Lung (tissue), 12 donors: ENCODE measurements around the gene ETV3. TPM values are rescaled to one million over a fixed set of nuclear protein-coding genes. Genes with fewer than 3 reads are reported as not detected.

Source experiments
- ATAC-seq: fragments of 200-7000 bp; cut with Tn5 transposase; one replicate; pipeline ENCODE4 v1.9.1; 2020; ENCODE audit warnings: moderate number of reproducible peaks; ENCODE audit not compliant: insufficient read depth, low FRiP score
- DNase-seq, 3 donors: peaks; one replicate each; pipeline ENCODE4 v3.0.0-alpha.2; 2013 to 2017
- H3K27ac ChIP-seq, 2 donors: one replicate each; pipeline ENCODE4 v1.5.1; 2013; ENCODE audit warnings: mild to moderate bottlenecking in 2 of 2, moderate library complexity in 2 of 2, control low read depth in 1 of 2, inconsistent platforms in 1 of 2, low read depth in 1 of 2, low read length in 1 of 2
- H3K27me3 ChIP-seq, 3 donors: one replicate each; pipeline ENCODE4 v1.5.1; 2013; ENCODE audit warnings: low read length in 2 of 3; ENCODE audit not compliant: control insufficient read depth in 3 of 3, insufficient read depth in 3 of 3
- H3K36me3 ChIP-seq, 4 donors: one replicate each; pipeline ENCODE4 v1.5.1; 2013; ENCODE audit warnings: low read length in 4 of 4, mild to moderate bottlenecking in 1 of 4, moderate library complexity in 1 of 4; ENCODE audit not compliant: control insufficient read depth in 4 of 4, insufficient read depth in 4 of 4
- H3K4me1 ChIP-seq, 5 donors: one replicate each; pipeline ENCODE4 v1.5.1; 2013; ENCODE audit warnings: low read length in 5 of 5, mild to moderate bottlenecking in 2 of 5, moderate library complexity in 1 of 5; ENCODE audit not compliant: control insufficient read depth in 5 of 5, insufficient read depth in 5 of 5
- H3K4me3 ChIP-seq: one replicate; pipeline ENCODE4 v1.5.1; 2013; ENCODE audit warnings: mild to moderate bottlenecking, control low read depth, moderate library complexity
- H3K9ac ChIP-seq, 2 donors: one replicate each; pipeline ENCODE4 v1.5.1; 2013; ENCODE audit warnings: low read length in 2 of 2, control low read depth in 1 of 2; ENCODE audit not compliant: insufficient read depth in 1 of 2
- H3K9me3 ChIP-seq, 4 donors: one replicate each; pipeline ENCODE4 v1.5.1; 2013; ENCODE audit warnings: low read length in 3 of 4, mild to moderate bottlenecking in 1 of 4, moderate library complexity in 1 of 4; ENCODE audit not compliant: control insufficient read depth in 4 of 4, insufficient read depth in 3 of 4
- WGBS, 2 donors: extraction: QIAGEN DNeasy Blood & Tissue Kit; methylation state at CpG; one replicate each; pipeline ENCODE4 v1.1.7; 2013; 5-methylcytosine and 5-hydroxymethylcytosine counted together
- polyA plus RNA-seq, 2 donors: library from polyadenylated mRNA; stranded (reverse); fragments of 200-250 nt; gene quantifications; one replicate each; pipeline ENCODE4 v1.2.1, GENCODE V29; 2013
- total RNA-seq, 2 donors: library from RNA; depleted of rRNA in 1 of 2; stranded (reverse); fragments of >200 nt in 1 of 2; gene quantifications; one replicate each; pipeline ENCODE4 v1.2.1, GENCODE V29; 2014 to 2021
- TF ChIP-seq, protein P1 (sequence below): IDR thresholded peaks from 2 replicates; pipeline ENCODE4 v1.5.1; 2012; ENCODE audit warnings: mild to moderate bottlenecking; ENCODE audit errors: control extremely low read depth, extremely low read depth
- donor health status: control.
- donor health status: control.
- donor health status: Bipolar disorder and iron deficiency.
- donor health status: healthy.
- donor health status: DM: yes; HTN: yes; CAD: no.

Gene ETV3
- total and polyA plus RNA-seq, 4 donors: 7.9 to 31.5 (median 19.3) TPM

DNA sequence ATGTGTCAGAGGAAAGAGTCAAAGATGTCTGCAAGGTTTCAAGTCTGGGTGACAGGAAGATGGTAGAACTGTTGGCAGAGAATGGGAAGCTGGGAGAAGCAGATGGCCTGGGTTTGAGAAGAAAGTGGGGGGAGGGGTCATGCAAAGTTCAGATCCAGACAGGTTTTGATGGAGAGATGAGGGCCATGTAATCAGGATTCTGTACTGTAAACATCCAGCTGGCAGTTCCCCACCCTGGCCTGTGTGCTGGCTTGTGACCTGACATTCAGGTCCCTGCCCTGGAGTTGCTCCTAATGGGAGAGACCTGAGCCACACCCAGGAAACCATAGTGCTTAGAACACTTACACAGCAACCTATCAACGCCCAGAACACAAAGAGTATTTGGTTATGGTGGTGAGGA is 15.6 kb upstream of the ETV3 start:
- Histone ChIP-seq H3K4me3 (no peak overlapping the region), H3K9ac (no peak overlapping the region), H3K27ac (no peak overlapping the region), H3K27me3 (peaks cover 0 to 2% (median 0%) of the 10 kb centered on the region in 3 donors), H3K36me3 (no peaks in the 10 kb centered on the region), H3K9me3 (no peaks in the 10 kb centered on the region), H3K4me1 (peaks cover 5 to 19% (median 14%) of the 10 kb centered on the region in 5 donors)
- TF ChIP-seq, protein P1, sequence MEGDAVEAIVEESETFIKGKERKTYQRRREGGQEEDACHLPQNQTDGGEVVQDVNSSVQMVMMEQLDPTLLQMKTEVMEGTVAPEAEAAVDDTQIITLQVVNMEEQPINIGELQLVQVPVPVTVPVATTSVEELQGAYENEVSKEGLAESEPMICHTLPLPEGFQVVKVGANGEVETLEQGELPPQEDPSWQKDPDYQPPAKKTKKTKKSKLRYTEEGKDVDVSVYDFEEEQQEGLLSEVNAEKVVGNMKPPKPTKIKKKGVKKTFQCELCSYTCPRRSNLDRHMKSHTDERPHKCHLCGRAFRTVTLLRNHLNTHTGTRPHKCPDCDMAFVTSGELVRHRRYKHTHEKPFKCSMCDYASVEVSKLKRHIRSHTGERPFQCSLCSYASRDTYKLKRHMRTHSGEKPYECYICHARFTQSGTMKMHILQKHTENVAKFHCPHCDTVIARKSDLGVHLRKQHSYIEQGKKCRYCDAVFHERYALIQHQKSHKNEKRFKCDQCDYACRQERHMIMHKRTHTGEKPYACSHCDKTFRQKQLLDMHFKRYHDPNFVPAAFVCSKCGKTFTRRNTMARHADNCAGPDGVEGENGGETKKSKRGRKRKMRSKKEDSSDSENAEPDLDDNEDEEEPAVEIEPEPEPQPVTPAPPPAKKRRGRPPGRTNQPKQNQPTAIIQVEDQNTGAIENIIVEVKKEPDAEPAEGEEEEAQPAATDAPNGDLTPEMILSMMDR: no peak
- WGBS, 2 donors: 42 to 52% methylated on average over 1 of the region's 1 CpG
- ATAC-seq (no peak), DNase-seq (peak in 1 of 3 donors; percentile 10)

DNA sequence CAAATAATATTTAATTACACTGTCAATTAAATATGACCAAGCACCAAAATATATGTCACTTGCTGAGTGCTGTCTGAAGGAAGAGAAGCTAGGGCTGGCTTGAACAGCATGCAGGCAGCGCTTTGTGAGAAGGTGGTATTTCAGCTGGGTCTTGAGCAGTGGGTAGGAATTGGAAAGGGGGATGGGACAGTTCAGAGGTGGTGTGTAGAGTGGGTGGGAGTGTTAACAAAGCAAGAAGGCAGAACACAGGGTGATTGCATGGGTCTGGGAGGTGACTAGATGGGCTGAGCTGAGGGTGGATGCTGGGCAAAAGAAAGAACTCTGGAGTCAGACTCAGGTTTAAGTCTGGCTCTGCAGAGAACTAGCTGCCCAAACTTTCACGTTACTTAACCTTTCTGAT is 14.3 kb upstream of the ETV3 start:
- Histone ChIP-seq H3K4me1 (peaks cover 5 to 19% (median 14%) of the 10 kb centered on the region in 5 donors), H3K4me3 (no peak overlapping the region), H3K27ac (no peak overlapping the region), H3K9me3 (no peaks in the 10 kb centered on the region), H3K9ac (no peak overlapping the region), H3K27me3 (peaks cover 0 to 2% (median 0%) of the 10 kb centered on the region in 3 donors), H3K36me3 (no peaks in the 10 kb centered on the region)
- TF ChIP-seq, protein P1: no peak
- DNase-seq (no peak), ATAC-seq (no peak)
- WGBS, 2 donors: 94 to 96% methylated on average over 2 of the region's 2 CpGs

DNA sequence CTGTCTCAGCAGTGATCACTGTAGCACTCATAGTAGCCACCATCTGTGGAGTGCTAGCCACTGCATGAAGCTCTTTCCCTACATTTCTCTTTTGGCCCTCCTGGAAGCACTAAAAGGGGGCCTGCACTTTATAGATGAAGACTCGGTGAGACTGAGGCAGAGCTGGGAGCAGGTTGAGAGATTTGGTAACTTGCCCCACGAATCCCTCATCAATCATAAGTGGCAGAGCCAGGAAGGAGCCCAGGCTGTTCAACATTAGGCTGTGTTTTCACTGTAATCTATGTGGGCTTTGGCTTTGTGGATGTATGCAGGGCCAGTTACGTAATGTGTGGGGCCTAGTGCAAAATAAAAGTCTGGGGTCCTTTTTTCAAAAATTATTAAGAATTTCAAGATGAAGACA is 13.3 kb upstream of the ETV3 start:
- Histone ChIP-seq H3K27me3 (no peaks in the 10 kb centered on the region), H3K4me3 (no peak overlapping the region), H3K9me3 (no peaks in the 10 kb centered on the region), H3K9ac (no peak overlapping the region), H3K27ac (no peak overlapping the region), H3K36me3 (no peaks in the 10 kb centered on the region), H3K4me1 (peaks cover 5 to 19% (median 14%) of the 10 kb centered on the region in 5 donors)
- ATAC-seq (no peak), DNase-seq (no peak)
- 70 to 76% methylated on average over 3 of the region's 3 CpGs for WGBS, 2 donors
- TF ChIP-seq, protein P1: no peak

DNA sequence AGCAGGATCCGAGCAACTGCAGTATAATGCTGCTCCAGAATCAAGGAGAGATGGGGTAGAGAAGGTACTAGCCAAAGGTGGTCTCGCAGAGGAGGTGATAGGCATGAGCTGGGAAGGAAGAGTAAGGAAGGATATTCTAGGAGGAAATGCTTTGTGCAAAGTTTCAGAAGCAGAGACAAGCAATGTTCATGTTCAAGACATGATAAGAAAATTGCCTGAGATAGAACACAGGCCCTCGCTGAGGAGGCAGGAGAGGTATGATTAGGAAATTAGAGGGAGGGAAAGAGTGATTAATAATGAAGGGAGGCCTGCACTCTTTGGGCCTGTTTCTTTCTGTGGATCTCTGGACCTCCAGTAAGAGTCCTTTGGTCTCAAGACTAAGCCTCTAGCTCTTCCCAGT is 12.9 kb upstream of the ETV3 start:
- no peak overlapping the region for H3K9ac ChIP-seq
- H3K4me1 ChIP-seq: peaks cover 5 to 19% (median 14%) of the 10 kb centered on the region in 5 donors
- no peaks in the 10 kb centered on the region for H3K36me3 ChIP-seq
- H3K27me3 ChIP-seq: no peaks in the 10 kb centered on the region
- ATAC-seq: no peak
- 92 to 95% methylated on average over 3 of the region's 3 CpGs for WGBS, 2 donors
- no peak overlapping the region for H3K4me3 ChIP-seq
- DNase-seq: no peak
- no peaks in the 10 kb centered on the region for H3K9me3 ChIP-seq
- TF ChIP-seq, protein P1: no peak
- no peak overlapping the region for H3K27ac ChIP-seq
